NOMO-1 treated with DMSO at 0.1 percent for 48 hours (cell line): Measurements from ENCODE around the gene FALEC.
A peak's percentile ranks its signal among the peaks of the same experiment; 100 is the strongest.

Source experiments
- DNase-seq: peaks from one replicate; lab custom pipeline; 2025; ENCODE audit not compliant: unreplicated experiment; lab: John Stamatoyannopoulos, UW

The FALEC gene

DNA sequence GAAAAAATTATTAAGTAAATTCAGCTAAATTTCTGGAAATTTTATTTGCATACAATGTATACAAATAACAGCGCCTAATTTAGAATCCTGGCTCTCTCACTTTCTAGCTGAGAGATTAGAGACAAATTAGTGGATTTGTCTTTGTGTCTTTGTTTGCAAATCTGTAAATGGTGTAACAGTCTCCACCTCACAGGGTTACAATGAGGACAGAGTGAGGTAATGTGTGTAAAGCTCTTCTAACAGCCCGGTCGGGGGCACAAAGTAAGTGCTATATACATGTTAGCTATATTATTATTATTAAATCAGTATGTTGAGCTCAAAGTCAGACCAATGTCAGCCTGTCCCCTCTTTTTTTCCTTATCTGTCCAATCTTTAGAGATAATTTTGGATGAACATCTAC lies 28.7 kb downstream of the FALEC start:
- DNase-seq: no peak

DNA sequence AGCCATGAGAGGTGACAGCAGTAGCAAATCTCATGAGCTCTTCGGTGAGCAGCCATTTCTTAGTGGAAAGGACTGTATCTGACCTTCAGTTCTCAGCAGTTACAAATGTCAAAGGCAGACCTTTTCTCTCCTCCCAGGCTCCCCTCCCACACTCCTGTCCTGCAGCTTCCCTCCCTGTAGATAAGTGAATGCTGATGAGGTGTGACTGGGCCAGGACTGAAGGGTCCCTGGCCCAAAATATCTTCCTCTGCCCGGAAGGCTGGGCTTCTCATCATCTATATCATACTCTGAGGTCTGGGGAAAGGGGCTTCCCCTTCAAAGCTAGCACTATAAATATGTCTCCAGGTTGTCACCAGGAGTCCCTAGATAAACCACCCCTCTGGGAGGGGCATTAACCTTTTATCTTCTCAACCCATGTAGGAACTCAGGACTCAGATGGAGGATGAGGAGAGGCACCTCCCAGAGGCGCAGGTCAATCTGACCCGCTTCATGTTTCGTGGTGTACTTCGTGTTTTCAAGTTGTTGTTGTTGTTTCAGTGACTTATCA lies 30.0 kb downstream of the FALEC start:
- DNase-seq: no peak

DNA sequence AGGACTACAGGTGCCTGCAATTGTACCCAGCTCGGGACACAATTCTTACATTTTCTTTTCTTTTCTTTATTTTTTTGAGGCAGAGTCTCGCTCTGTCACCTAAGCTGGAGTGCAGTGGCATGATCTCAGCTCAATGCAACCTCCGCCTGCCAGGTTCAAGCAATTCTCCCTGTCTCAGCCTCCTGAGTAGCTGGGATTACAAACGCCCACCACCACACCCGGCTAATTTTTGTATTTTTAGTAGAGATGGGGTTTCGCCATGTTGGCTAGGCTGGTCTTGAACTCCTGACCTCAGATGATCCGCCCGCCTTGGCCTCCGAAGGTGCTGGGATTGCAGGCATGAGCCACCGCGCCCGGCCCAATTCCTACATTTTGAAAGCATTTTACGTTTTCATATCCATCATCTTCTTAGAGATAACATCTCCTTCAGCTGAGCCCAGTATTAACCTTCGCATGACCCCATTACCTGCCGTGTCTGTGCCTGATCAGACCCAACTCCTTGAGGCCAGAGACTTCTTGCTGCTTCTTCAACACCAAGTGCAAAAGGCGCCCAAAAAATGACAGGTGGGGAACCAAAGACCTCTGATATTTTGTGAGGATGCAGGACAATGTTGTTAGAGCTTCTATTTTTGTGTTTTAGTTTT lies 30.9 kb downstream of the FALEC start:
- DNase-seq: no peak

DNA sequence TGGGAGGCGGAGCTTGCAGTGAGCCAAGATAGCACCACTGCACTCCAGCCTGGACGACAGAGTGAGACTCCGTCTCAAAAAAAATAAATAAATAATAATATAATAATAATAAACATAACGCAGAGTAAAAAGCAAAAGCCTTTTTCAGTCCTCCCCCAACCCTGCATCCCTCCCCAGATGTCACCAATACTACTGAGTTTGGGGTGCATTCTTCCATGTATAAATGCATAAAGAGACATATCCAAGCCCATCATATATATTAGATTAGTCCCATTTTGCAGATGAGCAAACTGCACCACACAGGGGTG lies 32.7 kb downstream of the FALEC start:
- no peak for DNase-seq

DNA sequence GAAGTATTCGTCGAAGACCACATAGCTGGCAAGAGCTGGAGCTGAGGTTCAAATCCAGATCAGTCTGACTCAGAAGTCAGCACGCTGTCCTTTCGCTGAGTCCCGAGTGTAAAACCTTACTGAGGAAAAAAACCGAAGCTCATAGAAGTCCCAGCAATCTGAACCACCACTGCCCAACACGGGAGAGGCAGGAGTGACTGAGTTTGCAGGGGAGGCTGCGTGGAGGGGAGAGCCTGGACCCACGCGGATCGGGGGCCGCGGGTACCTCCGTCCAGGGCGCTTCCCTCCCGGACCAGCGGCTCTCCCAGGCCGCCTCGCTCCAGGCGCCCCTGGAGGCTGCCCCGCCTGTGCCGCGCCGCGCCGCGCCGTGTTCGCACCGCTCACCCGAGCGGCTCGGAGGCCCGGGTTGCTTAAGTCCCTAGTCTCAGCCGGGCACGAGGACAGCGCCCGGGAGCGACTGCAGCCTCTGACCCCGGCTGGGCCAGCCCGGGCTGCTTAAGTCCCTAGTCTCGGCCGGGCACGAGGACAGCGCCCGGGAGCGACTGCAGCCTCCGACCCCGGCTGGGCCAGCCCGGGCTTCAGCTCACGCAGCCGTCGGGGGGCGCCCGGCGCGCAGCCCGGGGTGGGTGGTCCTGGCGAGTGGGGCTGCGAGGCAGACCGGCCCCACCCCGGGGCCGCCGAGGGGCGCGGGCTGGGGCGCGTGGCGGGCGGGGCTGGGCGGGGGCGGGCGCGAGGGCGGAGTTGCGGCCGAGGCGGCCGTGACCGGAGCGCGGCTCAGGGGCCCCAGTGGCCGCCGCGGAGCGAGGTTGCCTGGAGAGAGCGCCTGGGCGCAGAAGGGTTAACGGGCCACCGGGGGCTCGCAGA lies 33.3 kb downstream of the FALEC start, which contains the start of gene ADAMTSL4:
Gene ADAMTSL4 (plus strand): TSS at position 777 of the 864 bp plus-strand sequence. CDS start 2,881 bp downstream, outside the sequence.
- peak; percentile 65 for DNase-seq

DNA sequence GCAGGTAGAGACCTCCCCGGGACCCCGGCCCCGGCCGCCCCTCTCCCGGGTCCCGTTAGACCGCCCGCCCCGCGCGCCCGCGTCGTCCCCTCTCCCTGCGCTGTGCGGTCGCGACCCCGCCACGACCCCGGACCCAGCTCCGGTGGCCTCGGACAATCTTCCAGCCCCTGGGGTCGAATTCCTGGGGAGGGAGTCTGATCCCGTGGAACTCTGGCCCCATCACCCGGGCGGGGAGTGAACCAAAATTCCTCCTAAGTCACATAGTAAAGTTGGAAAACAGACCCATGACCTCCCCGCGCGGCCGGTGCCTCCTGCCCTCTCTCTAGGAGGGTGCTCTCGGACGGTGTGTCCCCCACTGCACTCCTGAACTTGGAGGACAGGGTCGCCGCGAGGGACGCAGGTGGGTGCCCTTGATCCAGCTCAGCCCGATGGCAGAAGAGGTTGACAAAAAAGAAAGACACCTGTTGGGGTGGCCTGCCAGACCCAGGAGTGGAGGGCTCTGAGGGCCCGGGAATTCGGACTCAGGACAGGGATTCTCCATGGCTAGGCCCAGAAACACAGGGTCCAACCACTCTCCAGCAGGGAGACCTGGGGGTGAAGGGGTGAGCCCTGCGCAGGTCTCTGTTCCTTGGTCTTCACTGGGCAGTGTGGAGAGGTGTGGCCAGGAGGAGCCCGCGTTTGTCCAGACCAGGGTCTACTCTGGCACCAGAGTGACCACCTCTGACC lies 34.1 kb downstream of the FALEC start:
- peak; percentile 7 for DNase-seq

DNA sequence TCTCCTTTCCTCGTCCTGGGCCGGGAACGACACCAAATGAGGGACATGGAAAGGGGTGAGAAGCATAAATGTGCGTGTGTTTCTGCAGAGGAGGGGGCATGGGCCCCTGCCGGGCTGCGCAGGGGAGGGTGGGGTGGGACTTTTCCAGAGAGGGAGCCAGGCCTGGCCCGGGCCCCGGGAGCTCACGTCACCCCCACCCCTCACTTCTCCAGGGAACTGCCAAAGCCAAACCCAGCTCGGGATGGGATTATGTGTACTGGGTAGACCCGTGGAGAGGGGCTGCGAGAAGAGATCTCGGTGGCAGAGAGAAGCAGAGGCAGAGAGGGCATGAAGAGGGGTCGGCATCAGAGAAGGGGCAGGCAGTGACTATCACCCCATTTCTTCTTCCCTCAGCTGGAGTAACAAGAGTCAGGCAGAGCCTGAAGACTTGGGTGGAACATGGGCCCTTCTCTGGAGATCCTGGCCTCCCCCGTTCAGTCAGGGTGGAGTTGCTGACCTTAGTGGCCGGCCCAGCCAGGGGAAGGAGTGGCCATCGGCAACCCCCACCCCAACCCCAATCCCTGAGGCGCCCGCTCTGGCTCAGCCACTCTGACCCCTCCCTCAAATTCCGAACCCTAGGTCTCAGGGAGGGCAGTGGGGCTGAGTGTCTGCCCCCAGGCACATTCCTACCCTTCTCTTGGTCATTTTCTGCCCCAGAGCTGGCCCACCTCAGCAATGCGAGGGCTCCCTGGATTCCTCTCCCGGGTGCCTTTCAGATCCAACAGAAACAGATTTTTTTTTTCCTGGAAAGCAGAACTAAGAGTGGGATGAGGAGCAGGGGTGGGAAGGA lies 34.9 kb downstream of the FALEC start:
- no peak for DNase-seq

DNA sequence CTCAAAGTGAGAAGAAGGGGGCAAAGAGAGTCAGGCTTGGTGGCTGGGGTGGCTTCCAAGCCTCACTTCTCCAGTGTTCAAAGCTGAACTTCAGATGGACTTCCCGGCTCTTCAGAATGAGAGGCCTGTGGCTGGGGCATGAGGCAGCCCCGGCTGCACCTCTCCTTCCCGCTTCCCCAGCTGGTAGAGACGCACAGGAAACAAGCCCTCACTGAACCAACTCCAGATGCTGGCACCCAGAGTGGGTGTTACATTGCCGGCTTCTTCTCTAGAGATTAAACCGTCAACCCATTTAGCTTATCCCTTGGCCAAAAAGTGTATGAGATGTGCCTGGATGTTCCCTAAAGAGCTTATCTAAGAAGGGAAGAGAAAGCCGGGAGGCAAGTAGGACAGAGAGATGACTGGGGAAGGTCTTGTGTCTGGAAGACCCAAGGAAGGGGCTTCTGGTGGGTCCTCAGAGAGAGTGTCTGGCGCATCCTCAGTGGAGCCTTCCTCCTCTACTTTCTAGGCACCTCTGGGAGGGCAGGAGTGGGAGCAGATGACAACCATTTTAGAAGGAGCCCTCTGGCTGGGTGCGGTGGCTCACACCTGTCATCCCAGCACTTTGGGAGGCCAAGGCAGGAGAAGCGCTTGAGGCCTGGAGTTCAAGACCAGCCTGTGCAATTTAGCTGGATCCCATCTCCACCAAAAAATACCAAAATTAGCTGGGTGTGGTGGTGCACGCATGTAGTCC lies 35.7 kb downstream of the FALEC start:
- DNase-seq: no peak

DNA sequence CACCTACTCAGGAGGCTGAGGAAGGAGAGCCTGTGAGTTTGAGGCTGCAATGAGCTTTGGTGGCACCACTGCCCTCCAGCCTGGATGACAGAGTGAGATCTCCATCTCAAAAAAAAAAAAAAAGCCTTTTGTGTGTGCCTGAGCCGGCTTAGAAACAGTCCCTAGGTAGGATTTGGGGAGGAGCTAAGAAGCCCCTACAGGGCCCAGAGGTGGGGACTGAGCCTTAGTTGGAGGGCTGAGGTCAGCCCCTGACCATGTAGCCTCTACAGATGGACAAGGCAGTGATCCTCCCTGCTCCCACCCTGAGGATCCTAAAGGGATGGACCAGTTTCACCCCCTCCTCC lies 36.2 kb downstream of the FALEC start:
- DNase-seq: no peak

DNA sequence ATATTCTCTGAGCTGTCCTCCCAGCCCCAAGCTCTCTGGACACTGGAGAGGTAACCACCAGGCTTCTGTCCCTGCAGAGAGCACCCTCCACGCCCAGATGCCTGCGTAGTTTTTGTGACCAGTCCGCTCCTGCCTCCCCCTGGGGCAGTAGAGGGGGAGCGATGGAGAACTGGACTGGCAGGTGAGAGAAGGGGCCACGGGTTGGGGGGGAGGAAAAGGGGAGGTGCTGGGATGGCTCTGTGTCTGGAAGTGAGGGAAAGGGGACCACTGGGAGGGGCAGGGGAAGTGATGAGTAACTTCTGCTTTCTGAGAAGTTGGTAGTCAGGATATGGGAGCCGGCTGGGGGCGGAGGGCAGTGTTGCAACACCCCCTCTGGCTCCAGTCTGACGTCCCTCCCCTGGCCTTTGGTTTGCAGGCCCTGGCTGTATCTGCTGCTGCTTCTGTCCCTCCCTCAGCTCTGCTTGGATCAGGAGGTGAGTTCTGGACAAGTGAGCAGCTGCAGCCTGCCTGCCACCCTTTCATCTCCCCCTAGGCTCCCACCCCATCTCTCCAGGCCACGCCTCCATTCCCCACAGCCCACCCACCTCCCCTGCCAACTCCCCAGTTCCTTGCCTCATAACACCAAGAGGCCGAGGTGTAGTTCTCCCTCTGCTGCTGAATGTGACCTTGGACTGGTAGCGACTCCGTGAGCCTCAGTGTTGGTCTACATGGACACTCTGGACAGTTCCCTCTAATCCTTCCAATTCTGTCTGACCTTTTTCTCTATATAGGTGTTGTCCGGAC lies 36.8 kb downstream of the FALEC start:
- DNase-seq: peak; percentile 93

DNA sequence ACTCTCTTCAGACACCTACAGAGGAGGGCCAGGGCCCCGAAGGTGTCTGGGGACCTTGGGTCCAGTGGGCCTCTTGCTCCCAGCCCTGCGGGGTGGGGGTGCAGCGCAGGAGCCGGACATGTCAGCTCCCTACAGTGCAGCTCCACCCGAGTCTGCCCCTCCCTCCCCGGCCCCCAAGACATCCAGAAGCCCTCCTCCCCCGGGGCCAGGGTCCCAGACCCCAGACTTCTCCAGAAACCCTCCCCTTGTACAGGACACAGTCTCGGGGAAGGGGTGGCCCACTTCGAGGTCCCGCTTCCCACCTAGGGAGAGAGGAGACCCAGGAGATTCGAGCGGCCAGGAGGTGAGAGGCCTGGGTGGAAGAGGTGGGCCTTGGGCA lies 37.3 kb downstream of the FALEC start:
- DNase-seq: no peak

DNA sequence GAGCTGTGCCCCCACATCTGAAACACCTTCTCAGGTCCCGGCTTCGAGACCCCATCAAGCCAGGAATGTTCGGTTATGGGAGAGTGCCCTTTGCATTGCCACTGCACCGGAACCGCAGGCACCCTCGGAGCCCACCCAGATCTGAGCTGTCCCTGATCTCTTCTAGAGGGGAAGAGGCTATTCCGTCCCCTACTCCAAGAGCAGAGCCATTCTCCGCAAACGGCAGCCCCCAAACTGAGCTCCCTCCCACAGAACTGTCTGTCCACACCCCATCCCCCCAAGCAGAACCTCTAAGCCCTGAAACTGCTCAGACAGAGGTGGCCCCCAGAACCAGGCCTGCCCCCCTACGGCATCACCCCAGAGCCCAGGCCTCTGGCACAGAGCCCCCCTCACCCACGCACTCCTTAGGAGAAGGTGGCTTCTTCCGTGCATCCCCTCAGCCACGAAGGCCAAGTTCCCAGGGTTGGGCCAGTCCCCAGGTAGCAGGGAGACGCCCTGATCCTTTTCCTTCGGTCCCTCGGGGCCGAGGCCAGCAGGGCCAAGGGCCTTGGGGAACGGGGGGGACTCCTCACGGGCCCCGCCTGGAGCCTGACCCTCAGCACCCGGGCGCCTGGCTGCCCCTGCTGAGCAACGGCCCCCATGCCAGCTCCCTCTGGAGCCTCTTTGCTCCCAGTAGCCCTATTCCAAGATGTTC lies 38.0 kb downstream of the FALEC start:
- no peak for DNase-seq

DNA sequence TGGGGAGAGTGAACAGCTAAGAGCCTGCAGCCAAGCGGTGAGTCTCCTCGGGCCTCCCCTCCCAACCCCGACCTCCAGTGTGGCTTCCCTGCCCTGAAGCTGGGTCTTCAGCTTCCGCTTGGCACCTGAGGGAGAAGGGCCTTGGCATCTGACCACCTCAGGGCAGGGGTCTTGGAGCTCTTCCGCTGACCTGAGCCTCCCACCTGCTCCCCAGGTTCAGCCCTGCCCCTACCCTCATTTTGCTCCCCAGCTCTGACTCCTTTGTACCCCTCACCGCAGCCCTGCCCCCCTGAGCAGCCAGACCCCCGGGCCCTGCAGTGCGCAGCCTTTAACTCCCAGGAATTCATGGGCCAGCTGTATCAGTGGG lies 38.5 kb downstream of the FALEC start:
- DNase-seq: no peak

DNA sequence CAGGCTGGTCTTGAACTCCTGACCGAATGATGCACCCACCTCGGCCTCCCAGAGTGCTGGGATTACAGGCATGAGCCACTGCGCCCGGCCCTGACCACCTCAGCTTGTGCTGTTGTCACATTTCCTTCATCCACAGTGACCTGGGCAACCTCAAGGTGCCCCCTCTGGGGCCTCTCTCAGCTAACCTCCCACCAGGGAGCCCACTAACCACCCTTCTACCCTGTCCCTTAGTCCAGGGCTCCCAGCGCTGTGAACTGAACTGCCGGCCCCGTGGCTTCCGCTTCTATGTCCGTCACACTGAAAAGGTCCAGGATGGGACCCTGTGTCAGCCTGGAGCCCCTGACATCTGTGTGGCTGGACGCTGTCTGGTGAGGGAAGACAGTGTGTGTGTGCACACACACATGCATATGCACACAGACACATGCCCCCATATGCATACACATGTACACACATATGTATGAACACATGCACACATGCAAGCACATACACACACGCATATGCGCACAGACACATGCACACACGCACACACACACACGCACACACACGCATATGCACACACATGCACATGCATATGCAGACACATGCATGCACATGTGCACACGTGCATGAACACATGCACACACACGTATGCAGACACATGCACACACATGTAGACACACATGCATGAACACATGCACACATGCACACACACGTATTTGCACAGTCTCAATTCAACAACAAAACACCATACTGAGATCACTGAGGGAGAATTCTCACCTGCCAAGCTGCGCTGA lies 39.8 kb downstream of the FALEC start:
- DNase-seq: no peak

DNA sequence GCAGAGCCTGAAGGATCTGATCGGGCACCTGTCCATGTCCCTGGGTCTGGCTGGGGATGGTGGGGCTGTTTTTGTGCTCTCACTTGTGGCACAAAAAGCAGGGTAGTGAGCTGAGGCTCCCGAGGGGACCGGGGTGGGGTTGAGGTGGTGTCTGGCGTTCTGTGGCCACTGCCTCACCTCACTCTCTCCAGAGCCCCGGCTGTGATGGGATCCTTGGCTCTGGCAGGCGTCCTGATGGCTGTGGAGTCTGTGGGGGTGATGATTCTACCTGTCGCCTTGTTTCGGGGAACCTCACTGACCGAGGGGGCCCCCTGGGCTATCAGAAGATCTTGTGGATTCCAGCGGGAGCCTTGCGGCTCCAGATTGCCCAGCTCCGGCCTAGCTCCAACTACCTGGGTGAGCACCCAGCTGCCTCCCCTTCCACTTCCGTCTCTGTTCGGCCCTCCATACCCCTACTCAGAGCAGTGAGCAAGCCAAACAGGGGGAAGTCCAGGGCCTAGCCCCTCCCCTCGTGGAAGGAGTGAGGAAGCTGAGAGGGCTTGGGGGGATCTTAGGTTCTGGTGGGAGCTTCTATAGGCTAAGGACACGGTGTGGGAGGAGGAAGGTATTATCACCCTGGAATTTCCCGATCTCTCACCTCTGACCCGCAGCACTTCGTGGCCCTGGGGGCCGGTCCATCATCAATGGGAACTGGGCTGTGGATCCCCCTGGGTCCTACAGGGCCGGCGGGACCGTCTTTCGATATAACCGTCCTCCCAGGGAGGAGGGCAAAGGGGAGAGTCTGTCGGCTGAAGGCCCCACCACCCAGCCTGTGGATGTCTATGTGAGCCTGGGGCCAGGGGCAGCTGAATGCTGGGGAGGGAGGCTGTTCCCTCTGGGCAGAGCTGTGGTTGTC lies 40.7 kb downstream of the FALEC start:
- no peak for DNase-seq

DNA sequence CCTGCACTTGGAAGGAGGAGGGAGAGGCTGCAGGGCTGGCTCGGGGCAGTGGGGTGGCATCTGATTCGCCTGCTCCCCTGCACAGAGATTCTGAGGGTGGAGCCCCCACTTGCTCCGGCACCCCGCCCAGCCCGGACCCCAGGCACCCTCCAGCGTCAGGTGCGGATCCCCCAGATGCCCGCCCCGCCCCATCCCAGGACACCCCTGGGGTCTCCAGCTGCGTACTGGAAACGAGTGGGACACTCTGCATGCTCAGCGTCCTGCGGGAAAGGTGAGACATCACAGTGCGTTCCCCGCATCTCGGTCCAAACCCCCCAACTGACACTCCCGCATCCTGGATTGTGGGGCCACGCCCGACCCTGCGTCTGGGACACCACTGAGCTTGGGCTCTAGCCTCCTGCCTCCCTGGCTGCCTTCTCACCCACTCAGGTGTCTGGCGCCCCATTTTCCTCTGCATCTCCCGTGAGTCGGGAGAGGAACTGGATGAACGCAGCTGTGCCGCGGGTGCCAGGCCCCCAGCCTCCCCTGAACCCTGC lies 41.6 kb downstream of the FALEC start:
- DNase-seq: no peak

DNA sequence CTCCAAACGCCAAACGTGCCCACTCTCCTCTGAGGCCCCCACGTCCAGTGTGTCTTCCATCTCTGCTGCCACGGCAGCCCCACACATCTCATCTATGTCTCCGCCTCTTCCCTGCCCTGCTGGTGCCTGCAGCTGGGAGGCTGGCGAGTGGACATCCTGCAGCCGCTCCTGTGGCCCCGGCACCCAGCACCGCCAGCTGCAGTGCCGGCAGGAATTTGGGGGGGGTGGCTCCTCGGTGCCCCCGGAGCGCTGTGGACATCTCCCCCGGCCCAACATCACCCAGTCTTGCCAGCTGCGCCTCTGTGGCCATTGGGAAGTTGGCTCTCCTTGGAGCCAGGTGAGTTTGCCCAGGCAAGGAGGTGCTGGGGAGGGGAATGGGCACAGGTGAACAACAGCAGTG lies 42.3 kb downstream of the FALEC start:
- no peak for DNase-seq
